Keratinocyte (primary cell): ENCODE results near the gene PCA3.

Experiments
- CTCF ChIP-seq, 3 experiments: IDR thresholded peaks in 1 of 3; conservative IDR thresholded peaks in 1 of 3; optimal IDR thresholded peaks in 1 of 3; 2 replicates in 2 of 3; 3 replicates in 1 of 3; pipeline versions ENCODE3 to v1.5.1; 2011; ENCODE audit warnings: low read length in 3 of 3, mild to moderate bottlenecking in 3 of 3, moderate library complexity in 2 of 3, control low read depth in 1 of 3, inconsistent platforms in 1 of 3; ENCODE audit not compliant: insufficient read depth in 2 of 3; ENCODE audit errors: extremely low read depth in 1 of 3
- EZH2 ChIP-seq: IDR thresholded peaks from one replicate; pipeline ENCODE4 v1.6.1; 2012; ENCODE audit warnings: inconsistent platforms, mild to moderate bottlenecking, low read length, moderate library complexity

- TF ChIP-seq CTCF (optimal IDR thresholded peaks at IDR 0.05 in 1 of 3, IDR thresholded peaks at IDR 0.05 in 1 of 3, conservative IDR thresholded peaks at IDR 0.05 in 1 of 3; ENCODE audit: extremely low read depth in 1 of 3, insufficient read depth in 2 of 3, low read length in 3 of 3) (no peak), EZH2 (no peak)
Observed at GRCh38 chr9:76793784-76794431, 29.7 kb downstream of the PCA3 start.
